Endometrial microvascular endothelial cells (primary cell): ENCODE data around the gene TLCD5. TPM values are rescaled to one million over a fixed set of nuclear protein-coding genes. Genes with fewer than 3 reads are reported as not detected.

Experiments
- in situ Hi-C: cut with HindIII; loops from 2 replicates; pipeline ENCODE4 v1.10.0; 2017; ENCODE audit warnings: low sequenced_read_pairs, low pct_unique_long_range_greater_than_20kb; ENCODE audit errors: inconsistent ontology term
- total RNA-seq: library from RNA; depleted of rRNA; stranded (reverse); fragments of >200 nt; gene quantifications from one replicate; pipeline ENCODE4 v1.2.3, GENCODE V29; 2015; ENCODE audit errors: inconsistent ontology term

TLCD5 gene
- total RNA-seq, 1 donor from 2014 or later, result 14.6 TPM

- in situ Hi-C loops, result no loop called here
These were observed 29.7 kb downstream of the TLCD5 start for GRCh38 chr11:120354779-120355178.

- in situ Hi-C loops, result no loop called here
These were observed 32.5 kb downstream of the TLCD5 start for GRCh38 chr11:120357620-120358019.

- in situ Hi-C loops, result no loop called here
These were observed 33.6 kb downstream of the TLCD5 start for GRCh38 chr11:120358729-120359128.

GRCh38 chr11:120363436-120363835, 38.3 kb downstream of the TLCD5 start:
- in situ Hi-C loops, result no loop called here

GRCh38 chr11:120365512-120365911, 40.4 kb downstream of the TLCD5 start:
- in situ Hi-C loops, result no loop called here

GRCh38 chr11:120372296-120372695, 47.2 kb downstream of the TLCD5 start:
- in situ Hi-C loops, result no loop called here

- in situ Hi-C loops, result no loop called here
These were observed 50.0 kb downstream of the TLCD5 start for GRCh38 chr11:120375076-120375475.

GRCh38 chr11:120376547-120377182, 51.6 kb downstream of the TLCD5 start:
- in situ Hi-C loops, result no loop called here

GRCh38 chr11:120378474-120378873, 53.4 kb downstream of the TLCD5 start:
- in situ Hi-C loops, result no loop called here

- in situ Hi-C loops, result no loop called here
These were observed 56.3 kb downstream of the TLCD5 start for GRCh38 chr11:120381401-120381800.

Other genes starting within 250 kb of the TLCD5 start
- gene TRIM29, start 187.2 kb upstream of the TLCD5 start, total RNA-seq, result not detected
- 51.8 TPM for gene OAF, start 114.3 kb upstream of the TLCD5 start, total RNA-seq
- 0.93 TPM for gene POU2F3, start 85.2 kb upstream of the TLCD5 start, total RNA-seq
- 60.8 TPM for gene ARHGEF12, start 11.1 kb downstream of the TLCD5 start, total RNA-seq
- not detected for gene GRIK4, start 186.4 kb downstream of the TLCD5 start, total RNA-seq